Neural cell (in vitro differentiated cells): ENCODE results near the gene ERG28. TPM values are rescaled to one million over a fixed set of nuclear protein-coding genes. Genes with fewer than 3 reads are reported as not detected.

Experiments used
- H2AFZ ChIP-seq: fragments of 200-600, 300-800 bp; sonication (generic), shearing (Covaris generic); 2 replicates; pipeline ENCODE4 v1.6.0; 2014; ENCODE audit warnings: low read depth, mild to moderate bottlenecking, antibody characterized with exemption, low read length, moderate library complexity
- H3F3A ChIP-seq: fragments of 200-600 bp; shearing (Covaris generic); 2 replicates; pipeline ENCODE4 v1.6.1; 2016; ENCODE audit warnings: mild to moderate bottlenecking, moderate library complexity, mixed read lengths, antibody characterized with exemption, low read length; ENCODE audit not compliant: insufficient read depth, poor library complexity, severe bottlenecking
- H3K27ac ChIP-seq: fragments of 200-600, 300-800 bp; sonication (generic), shearing (Covaris generic); 2 replicates; pipeline ENCODE4 v1.5.1; 2014; ENCODE audit warnings: mild to moderate bottlenecking, low read length, moderate library complexity
- H3K27me3 ChIP-seq: fragments of 300-800, 200-600 bp; sonication (generic), shearing (Covaris generic); 2 replicates; pipeline ENCODE4 v1.6.0; 2014; ENCODE audit warnings: mild to moderate bottlenecking, low read depth, low read length, moderate library complexity; ENCODE audit not compliant: insufficient read depth
- H3K36me3 ChIP-seq: fragments of 300-800, 200-600 bp; sonication (generic), shearing (Covaris generic); 2 replicates; pipeline ENCODE4 v1.5.1; 2014; ENCODE audit warnings: mild to moderate bottlenecking, antibody characterized with exemption, low read length, moderate library complexity; ENCODE audit not compliant: insufficient read depth
- H3K4me2 ChIP-seq: fragments of 300-800, 200-600 bp; sonication (generic), shearing (Covaris generic); 2 replicates; pipeline ENCODE4 v1.6.0; 2014; ENCODE audit warnings: mild to moderate bottlenecking, low read length
- H3K4me3 ChIP-seq: fragments of 300-800, 200-600 bp; sonication (generic), shearing (Covaris generic); 2 replicates; pipeline ENCODE4 v1.5.1; 2014; ENCODE audit warnings: mild to moderate bottlenecking, low read length, moderate library complexity
- H3K79me2 ChIP-seq: fragments of 200-600 bp; shearing (Covaris generic); replicated peaks from 2 replicates; pipeline ENCODE4 v1.6.0; 2014; ENCODE audit warnings: mild to moderate bottlenecking, low read length, moderate library complexity; ENCODE audit not compliant: insufficient read depth
- H3K9ac ChIP-seq: fragments of 300-800, 200-600 bp; sonication (generic), shearing (Covaris generic); 2 replicates; pipeline ENCODE4 v1.6.1; 2016; ENCODE audit warnings: mild to moderate bottlenecking, low read length, mixed read lengths
- H3K9me2 ChIP-seq: fragments of 200-600 bp; shearing (Covaris generic); 2 replicates; pipeline ENCODE4 v1.6.1; 2016; ENCODE audit warnings: mild to moderate bottlenecking, low read length, mixed read lengths; ENCODE audit not compliant: insufficient read depth
- H3K9me3 ChIP-seq: fragments of 200-600, 300-800 bp; sonication (generic), shearing (Covaris generic); 2 replicates; pipeline ENCODE4 v1.6.1; 2016; ENCODE audit warnings: mild to moderate bottlenecking, mixed run types, low read length, moderate library complexity, mixed read lengths
- H4K20me1 ChIP-seq: fragments of 200-600 bp; shearing (Covaris generic); 2 replicates; pipeline ENCODE4 v1.6.1; 2016; ENCODE audit warnings: mild to moderate bottlenecking, mixed run types; ENCODE audit not compliant: insufficient read depth
- EP300 ChIP-seq: fragments of 450-650 bp; conservative IDR thresholded peaks from 2 replicates; pipeline ENCODE4 v1.6.1; 2014; ENCODE audit warnings: antibody characterized with exemption, mild to moderate bottlenecking, moderate library complexity; ENCODE audit not compliant: poor library complexity, severe bottlenecking
- EZH2 ChIP-seq: fragments of 200-600, 300-800 bp; shearing (Covaris generic), sonication (generic); IDR thresholded peaks from 2 replicates; pipeline ENCODE4 v1.6.1; 2014; ENCODE audit warnings: antibody characterized with exemption, low read length, borderline replicate concordance, mild to moderate bottlenecking; ENCODE audit not compliant: insufficient read depth, poor library complexity, severe bottlenecking
- MXI1 ChIP-seq: fragments of 450-650 bp; conservative IDR thresholded peaks from 2 replicates; pipeline ENCODE4 v1.6.1; 2014; ENCODE audit warnings: antibody characterized with exemption, mild to moderate bottlenecking; ENCODE audit not compliant: poor library complexity, severe bottlenecking
- POLR2AphosphoS5 ChIP-seq: IDR thresholded peaks from 2 replicates; pipeline ENCODE4 v1.6.1; 2012
- RAD21 ChIP-seq: fragments of 450-650 bp; conservative IDR thresholded peaks from 2 replicates; pipeline ENCODE4 v1.6.1; 2014; ENCODE audit warnings: antibody characterized with exemption, mild to moderate bottlenecking, moderate library complexity
- SMC3 ChIP-seq: fragments of 450-650 bp; conservative IDR thresholded peaks from 2 replicates; pipeline ENCODE4 v1.6.1; 2014; ENCODE audit warnings: antibody characterized with exemption, mild to moderate bottlenecking, moderate library complexity; ENCODE audit not compliant: poor library complexity
- TAF1 ChIP-seq: IDR thresholded peaks from 2 replicates; pipeline ENCODE4 v1.6.1; 2012; ENCODE audit warnings: low read depth
- polyA plus RNA-seq: library from polyadenylated mRNA; depleted of rRNA; stranded (reverse); fragments of >200 nt; gene quantifications from 2 replicates; pipeline ENCODE4 v1.2.3, GENCODE V29; 2014
- TF ChIP-seq, protein P1 (sequence below): fragments of 450-650 bp; IDR thresholded peaks from 2 replicates; pipeline ENCODE4 v1.5.1; 2014; ENCODE audit warnings: antibody characterized with exemption, mild to moderate bottlenecking, moderate library complexity; ENCODE audit not compliant: poor library complexity, severe bottlenecking
- TF ChIP-seq, protein P2 (sequence below): IDR thresholded peaks from 2 replicates; pipeline ENCODE4 v1.6.1; 2012; ENCODE audit warnings: borderline replicate concordance

ERG28 gene
- polyA plus RNA-seq, 1 donor from 2014 or later, result 23.4 TPM

DNA sequence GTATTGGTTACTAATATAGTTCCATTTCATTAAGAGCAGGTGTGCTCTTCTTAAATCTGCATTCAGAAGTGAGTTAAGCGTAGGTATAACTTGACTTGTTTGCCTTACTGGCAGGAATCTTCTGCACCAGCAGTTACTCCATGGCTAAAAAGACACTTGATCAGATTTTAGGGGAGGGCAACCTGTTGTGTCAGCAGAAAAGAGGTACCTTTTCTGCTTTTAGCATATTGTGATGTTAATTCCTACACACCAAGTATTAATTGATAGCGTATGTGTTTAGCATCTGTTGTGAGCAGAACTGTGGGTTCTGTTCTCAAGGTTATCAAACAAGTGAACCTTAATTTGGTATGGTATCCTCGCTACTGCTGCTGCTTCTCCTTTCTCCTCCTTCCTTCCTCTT, 38.7 kb upstream of the ERG28 start:
- Histone ChIP-seq H4K20me1 (no peaks in the 10 kb centered on the region), H2AFZ (no peak overlapping the region), H3K4me2 (no peak overlapping the region), H3K27ac (no peak overlapping the region), H3F3A (no peaks in the 10 kb centered on the region), H3K36me3 (no peaks in the 10 kb centered on the region), H3K4me3 (no peak overlapping the region), H3K9ac (no peak overlapping the region), H3K79me2 (no peaks in the 10 kb centered on the region), H3K9me2 (no peaks in the 10 kb centered on the region), H3K9me3 (no peaks in the 10 kb centered on the region), H3K27me3 (no peaks in the 10 kb centered on the region)
- TF ChIP-seq TAF1 (no peak), RAD21 (no peak), POLR2AphosphoS5 (no peak), EZH2 (no peak), EP300 (no peak), SMC3 (no peak), MXI1 (no peak)
- TF ChIP-seq, protein P1, sequence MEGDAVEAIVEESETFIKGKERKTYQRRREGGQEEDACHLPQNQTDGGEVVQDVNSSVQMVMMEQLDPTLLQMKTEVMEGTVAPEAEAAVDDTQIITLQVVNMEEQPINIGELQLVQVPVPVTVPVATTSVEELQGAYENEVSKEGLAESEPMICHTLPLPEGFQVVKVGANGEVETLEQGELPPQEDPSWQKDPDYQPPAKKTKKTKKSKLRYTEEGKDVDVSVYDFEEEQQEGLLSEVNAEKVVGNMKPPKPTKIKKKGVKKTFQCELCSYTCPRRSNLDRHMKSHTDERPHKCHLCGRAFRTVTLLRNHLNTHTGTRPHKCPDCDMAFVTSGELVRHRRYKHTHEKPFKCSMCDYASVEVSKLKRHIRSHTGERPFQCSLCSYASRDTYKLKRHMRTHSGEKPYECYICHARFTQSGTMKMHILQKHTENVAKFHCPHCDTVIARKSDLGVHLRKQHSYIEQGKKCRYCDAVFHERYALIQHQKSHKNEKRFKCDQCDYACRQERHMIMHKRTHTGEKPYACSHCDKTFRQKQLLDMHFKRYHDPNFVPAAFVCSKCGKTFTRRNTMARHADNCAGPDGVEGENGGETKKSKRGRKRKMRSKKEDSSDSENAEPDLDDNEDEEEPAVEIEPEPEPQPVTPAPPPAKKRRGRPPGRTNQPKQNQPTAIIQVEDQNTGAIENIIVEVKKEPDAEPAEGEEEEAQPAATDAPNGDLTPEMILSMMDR, result no peak
- TF ChIP-seq, protein P2, sequence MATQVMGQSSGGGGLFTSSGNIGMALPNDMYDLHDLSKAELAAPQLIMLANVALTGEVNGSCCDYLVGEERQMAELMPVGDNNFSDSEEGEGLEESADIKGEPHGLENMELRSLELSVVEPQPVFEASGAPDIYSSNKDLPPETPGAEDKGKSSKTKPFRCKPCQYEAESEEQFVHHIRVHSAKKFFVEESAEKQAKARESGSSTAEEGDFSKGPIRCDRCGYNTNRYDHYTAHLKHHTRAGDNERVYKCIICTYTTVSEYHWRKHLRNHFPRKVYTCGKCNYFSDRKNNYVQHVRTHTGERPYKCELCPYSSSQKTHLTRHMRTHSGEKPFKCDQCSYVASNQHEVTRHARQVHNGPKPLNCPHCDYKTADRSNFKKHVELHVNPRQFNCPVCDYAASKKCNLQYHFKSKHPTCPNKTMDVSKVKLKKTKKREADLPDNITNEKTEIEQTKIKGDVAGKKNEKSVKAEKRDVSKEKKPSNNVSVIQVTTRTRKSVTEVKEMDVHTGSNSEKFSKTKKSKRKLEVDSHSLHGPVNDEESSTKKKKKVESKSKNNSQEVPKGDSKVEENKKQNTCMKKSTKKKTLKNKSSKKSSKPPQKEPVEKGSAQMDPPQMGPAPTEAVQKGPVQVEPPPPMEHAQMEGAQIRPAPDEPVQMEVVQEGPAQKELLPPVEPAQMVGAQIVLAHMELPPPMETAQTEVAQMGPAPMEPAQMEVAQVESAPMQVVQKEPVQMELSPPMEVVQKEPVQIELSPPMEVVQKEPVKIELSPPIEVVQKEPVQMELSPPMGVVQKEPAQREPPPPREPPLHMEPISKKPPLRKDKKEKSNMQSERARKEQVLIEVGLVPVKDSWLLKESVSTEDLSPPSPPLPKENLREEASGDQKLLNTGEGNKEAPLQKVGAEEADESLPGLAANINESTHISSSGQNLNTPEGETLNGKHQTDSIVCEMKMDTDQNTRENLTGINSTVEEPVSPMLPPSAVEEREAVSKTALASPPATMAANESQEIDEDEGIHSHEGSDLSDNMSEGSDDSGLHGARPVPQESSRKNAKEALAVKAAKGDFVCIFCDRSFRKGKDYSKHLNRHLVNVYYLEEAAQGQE, result no peak

DNA sequence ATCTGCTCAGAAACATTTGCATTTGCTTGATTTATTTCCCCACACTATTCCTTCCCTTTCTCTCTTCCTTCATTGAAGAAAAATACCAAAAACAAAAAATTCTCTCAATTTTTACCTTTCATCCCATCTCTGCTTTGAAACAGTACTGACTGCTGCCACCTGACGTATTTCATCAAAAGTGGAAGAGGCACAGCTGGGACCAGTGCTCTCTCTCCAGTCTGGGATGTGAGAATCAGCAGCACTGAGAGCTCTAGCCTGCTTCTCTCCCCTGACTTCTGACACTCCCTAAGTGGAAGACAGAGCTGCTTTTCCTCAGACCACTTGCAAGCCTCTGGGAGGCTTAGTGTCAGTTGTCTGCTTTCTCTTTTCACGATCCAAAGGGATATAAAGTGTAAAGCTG, 37.2 kb upstream of the ERG28 start:
- TF ChIP-seq RAD21 (no peak), SMC3 (no peak), EP300 (no peak), POLR2AphosphoS5 (no peak), MXI1 (no peak), EZH2 (no peak)
- TF ChIP-seq, protein P1, result no peak
- TF ChIP-seq, protein P2, result no peak
- no peaks in the 10 kb centered on the region for H3F3A ChIP-seq
- no peak overlapping the region for H3K4me3 ChIP-seq
- no peaks in the 10 kb centered on the region for H3K9me2 ChIP-seq
- H3K27ac ChIP-seq, result no peak overlapping the region
- H3K36me3 ChIP-seq, result no peaks in the 10 kb centered on the region
- no peaks in the 10 kb centered on the region for H3K9me3 ChIP-seq
- H3K4me2 ChIP-seq, result no peak overlapping the region
- H3K27me3 ChIP-seq, result no peaks in the 10 kb centered on the region
- H3K9ac ChIP-seq, result no peak overlapping the region
- H4K20me1 ChIP-seq, result no peaks in the 10 kb centered on the region
- H2AFZ ChIP-seq, result no peak overlapping the region
- H3K79me2 ChIP-seq, result no peaks in the 10 kb centered on the region
